NCI-H1930 (cell line): Measurements from ENCODE around the gene GGT7.
"Not testable (repeated sequence)": the region's sequence is repeated elsewhere in the genome, so short reads cannot be mapped to it uniquely, and the experiment has no call there.

Source experiments
- DNase-seq, 2 experiments: peaks; one replicate each; lab custom pipeline; 2025; lab: John Stamatoyannopoulos, UW

Gene GGT7

GRCh38 chr20:34881689-34882088, 9.0 kb upstream of the GGT7 start:
- no peak for DNase-seq

DNA sequence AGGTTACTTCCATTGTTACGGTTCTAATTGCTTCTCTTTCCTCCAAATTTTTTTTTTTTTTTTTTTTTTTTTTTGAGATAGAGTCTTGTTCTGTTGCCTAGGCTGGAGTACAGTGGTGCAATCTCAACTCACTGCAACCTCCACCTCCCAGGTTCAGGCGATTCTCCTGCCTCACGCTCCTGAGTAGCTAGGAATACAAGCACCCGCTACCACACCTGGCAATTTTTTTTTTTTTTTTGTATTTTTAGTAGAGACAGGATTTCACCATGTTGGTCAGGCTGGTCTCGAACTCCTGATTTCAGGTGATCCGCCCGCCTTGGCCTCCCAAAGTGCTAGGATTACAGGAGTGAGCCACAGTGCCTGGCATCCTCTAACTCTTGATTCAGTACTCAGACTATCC, 8.3 kb upstream of the GGT7 start:
- DNase-seq = not testable (repeated sequence)

DNA sequence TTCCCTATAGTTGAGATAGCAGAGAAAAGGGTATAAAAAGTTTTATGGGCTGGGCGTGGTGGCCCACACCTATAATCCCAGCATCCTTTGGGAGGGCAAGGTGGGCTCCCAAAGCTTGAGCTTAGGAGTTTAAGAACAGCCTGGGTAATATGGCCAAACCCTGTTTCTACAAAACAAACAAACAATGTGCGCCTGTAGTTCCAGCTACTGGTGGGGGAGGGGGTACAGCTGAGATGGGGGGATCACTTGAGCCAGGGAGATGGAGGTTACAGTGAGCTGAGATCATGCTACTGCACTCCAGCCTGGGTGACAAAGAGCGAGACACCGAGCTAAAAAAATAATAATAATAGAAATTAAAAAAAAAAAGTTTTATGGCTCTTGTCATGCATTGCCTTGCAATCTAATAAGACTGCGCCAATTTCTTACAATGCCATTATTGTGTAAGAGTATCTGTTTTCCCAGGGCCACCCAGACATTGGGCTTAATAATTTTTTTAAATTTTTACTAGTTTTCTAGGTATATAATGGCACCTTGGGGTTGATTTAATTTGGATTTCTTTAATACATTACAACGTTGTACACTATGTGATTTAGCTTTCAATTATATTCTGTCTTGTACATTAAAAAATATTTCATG, 7.7 kb upstream of the GGT7 start:
- no peak for DNase-seq

- DNase-seq = peak in 1 of 2 experiments; percentile 79
These were observed 4.0 kb upstream of the GGT7 start, which contains the start of gene ACSS2 for GRCh38 chr20:34876406-34877282. ACSS2 (plus strand) TSS chr20:34876612; CDS start chr20:34876646, 34 bp downstream.

DNA sequence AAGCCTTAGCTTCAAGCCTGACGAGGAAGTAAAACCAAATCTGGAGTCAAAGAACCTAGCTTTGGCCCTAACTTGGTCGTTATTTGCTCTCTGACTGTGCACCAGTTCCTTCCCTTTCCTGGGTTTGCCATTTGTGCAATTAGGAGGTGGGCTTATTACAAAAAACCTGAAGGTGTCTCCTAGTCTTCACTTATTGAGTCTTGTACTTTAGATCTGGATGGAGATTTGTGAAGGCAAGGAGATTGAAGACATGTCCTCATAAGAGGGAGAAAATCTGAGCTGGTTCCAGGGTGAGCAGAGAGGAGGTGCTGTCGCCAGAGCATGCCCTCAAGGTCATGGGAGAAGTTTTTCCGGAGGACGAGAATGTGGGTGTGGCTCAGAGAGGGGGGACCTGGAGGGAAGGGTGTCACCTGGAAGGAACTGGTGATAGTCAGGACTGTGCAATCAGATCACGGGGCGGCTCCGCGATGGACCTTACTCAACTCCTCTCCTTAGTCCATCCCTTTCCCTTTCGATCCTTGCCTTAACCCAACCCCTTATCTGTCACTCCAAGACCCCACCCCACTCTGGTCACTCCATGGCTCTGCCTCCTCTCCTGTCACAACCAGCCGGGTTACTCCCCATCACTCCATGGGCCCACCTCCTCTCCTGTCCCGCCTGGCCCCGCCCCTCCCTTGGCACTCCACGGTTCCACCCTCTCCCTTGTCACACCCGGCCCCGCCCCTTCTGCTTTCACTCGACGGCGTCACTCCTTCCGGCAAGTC, 3.2 kb upstream of the GGT7 start:
- DNase-seq = peak; percentile 79 to 84

DNA sequence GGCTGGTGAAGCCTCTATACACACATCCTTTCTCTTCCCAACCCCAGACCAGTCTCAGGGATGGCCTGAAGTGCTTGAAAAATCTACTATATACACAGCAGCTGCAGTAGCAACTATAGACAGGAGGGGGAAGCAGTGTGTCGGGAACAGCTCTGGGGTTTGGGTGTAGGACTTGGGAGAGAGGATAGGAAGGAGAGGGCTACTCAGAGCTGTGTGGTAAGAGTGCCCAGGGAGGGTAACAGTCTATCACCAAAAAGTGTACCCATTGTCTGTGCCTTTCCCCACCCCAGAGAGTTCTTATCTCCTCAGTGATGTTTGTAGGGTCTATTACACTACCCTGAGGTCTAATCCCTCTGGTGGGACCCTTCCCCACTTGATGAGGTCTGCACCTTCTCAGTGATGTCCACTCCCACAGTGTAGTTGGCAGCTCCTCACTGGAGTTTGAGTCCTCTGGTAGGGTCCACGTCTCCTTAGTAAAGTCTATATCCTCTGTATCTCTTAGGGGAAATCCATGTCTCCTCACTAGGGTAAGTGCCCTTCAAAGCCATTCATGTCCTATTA, 1.5 kb upstream of the GGT7 start:
- DNase-seq = peak; percentile 36 to 64

DNA sequence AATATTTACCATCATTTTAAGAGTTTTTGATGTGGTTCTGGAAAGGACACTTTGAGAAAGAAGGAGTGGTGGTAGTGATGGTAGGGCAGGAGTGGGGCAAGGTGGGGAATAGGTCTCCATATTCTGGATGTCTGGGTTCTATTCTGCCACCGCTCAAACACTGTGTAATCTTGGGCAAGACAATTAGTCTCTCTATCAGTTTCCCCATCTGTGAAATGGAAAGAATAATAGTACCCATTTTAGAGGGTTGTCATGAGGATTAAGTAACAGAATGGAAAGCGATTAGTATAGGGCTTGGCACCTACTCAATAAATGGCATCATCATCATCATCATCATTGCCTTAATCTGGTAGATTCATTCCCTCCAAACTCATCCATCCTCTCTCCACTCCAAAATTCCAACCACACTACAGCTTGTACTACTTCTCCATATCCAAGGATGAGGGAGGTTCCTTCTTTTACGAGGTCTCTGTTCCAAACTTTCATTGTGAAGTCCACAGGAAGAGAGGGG, 982 bp upstream of the GGT7 start:
- DNase-seq = no peak

GRCh38 chr20:34871966-34872621, 562 bp downstream of the GGT7 start:
- no peak for DNase-seq

- DNase-seq = no peak
These were observed 1.2 kb downstream of the GGT7 start for GRCh38 chr20:34871320-34871926.

DNA sequence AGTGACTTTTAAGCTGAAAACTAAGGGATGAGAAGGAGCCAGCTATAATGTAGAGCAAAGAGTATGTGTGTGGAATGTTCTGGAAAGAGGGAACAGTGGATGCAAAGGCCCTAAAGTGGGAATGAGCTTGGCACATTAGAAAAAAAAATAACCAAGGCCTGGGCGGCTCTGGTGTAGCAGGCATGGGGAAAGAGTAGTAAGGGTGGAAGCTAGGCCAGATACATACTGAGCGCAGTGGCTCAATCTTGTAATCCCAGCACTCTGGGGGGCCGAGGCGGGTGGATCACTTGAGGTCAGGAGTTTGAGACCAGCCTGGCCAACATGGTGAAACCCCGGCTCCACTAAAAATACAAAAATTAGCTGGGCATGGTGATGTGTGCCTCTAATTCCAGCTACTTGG, 8.4 kb downstream of the GGT7 start:
- no peak for DNase-seq

- no peak for DNase-seq
These were observed 9.2 kb downstream of the GGT7 start for GRCh38 chr20:34863421-34863965.

DNA sequence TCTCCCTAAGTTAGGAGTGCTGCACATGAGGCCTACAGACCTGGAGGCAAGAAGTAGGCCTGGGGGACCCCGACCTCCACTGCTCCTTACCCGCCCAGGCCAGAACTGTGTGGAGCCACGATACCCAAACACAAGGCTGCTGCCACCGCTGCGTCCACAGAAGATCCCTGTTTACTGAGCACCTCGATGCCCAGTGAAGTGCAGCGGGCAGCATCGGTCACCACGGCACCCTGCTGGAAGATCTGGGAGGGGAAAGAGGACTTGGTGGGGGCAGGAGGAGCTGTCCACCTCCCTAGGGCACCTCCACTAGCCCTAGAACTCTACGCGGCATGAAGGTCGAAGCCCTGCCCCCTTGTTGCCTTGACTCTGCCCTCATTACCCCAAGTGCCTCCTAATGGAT, 9.9 kb downstream of the GGT7 start:
- DNase-seq = no peak

DNA sequence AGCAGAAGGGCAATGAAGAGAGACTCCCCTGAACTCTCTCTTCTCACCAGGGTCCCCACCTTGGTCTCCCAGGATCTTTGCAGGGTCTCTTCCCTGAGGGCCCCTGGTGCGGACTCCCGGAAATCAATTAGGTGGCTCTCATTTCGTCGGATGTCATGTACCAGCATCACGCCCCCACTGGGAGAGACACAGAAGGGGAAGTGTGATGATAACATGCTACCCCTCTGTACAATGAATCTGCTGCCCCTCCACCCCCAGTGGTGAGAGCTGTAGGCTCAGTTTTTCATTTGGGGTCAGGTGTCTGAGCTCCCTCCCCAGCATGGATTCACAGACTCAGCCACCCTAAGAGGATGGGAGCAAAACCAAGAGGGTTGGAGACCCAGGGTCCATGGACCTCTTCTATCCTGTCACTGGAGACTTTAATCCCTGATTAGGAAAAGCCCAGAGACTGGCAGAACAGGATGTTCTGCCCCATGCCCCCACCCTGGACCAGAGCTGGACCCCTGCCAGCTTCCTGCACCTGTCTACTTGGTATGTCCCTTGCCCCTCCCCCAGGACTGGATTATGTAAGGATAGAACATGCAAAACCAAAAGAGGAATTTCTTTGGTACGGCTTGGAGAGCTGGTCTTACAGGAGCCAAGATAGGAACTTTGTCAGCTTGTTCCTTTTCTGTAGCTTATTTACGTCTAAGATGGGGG, 11.1 kb downstream of the GGT7 start:
- DNase-seq = no peak

DNA sequence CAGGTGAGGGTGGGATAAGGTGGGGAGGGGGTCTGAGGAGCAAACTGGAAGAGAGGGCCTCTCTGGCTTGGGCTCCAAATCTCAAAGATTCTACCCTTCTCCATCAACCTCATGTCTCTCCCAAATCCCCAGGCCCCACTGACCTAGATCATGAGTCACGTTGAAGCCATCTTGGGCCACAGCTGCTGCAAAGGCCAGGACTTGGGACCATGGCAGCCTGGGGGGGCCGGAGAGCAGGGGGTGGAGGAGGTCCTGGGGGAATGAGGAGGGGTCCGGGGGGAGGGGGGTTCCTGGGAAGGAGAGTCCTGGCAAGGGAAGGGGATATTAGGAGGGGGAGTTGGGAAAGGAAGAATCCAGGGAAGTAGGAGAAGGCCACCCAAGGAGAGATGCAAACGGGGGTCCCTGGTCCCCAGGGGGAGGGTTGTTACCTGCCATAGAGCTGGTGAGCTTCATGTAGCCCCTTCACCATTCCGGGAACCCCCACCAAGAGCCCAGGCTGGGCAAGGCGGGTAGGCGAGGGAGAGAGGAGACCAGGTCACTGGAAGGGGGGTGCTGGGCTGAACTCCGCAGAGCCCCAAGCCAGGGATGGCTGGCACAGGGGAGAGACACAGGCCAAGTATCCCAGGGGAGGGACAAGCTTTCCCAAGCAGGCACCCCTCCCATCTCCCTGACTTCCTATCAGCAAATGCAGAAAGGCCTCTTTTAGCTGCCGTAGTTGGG, 12.7 kb downstream of the GGT7 start:
- no peak for DNase-seq

GRCh38 chr20:34859367-34859766, 13.3 kb downstream of the GGT7 start:
- no peak for DNase-seq

DNA sequence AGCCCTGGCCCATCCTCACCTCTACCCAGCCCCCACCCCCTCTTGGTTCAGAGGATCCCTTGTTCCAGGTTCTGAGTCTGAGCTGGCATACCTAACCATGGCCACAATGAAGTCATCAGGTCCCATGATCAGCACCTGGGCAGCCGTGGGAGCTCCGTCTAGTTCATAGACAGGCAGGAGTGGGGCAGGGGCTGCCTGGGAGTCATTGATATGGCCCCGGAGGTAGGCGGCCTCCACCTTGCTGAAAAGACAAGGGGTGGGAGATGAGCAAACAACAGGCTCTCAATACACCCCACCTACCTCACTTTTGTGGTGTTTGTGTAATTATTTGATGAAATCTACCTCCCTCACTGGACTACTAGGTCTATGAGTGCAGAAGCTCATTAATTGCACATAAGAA, 20.4 kb downstream of the GGT7 start:
- DNase-seq = no peak

GRCh38 chr20:34850969-34851368, 21.7 kb downstream of the GGT7 start:
- no peak for DNase-seq

DNA sequence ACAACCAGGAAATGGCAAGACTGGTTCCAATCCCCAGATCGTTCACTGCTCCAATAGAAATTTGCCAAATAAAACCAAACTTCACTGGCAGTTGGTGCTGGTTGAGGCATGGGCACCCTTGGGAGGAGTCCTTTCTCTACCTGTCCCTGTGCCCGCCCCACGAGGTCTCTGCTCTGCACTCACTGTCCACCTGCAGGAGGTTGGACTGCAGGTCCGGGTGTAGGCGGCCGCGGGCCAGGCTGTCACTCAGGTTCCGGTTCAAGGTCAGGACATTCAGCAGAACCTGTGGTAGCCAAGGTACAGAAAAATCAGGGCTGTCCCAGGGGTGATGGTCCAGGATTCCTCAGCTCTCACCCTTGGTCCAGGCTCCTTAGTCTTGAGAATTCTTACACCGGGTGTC, 22.9 kb downstream of the GGT7 start:
- no peak for DNase-seq

- DNase-seq = no peak
These were observed 24.1 kb downstream of the GGT7 start for GRCh38 chr20:34848597-34848996.

DNA sequence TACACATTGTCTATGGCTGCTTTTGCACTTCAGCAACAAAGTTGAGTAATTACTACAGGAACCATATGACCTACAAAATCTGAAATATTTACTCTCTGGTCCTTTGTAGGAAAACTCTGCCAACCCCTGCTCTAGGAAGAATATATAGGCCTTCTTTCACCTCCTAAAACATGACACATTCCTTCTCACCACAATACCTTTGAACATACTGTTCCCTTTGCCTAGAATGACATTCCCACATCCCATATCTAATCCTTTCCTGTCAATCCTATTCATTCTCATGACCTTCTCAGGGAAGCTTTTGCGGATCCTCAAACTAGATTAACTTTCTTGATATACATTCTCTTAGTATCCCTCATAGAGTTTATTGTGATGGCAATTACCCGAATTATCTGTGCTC, 29.2 kb downstream of the GGT7 start:
- no peak for DNase-seq
